GM18507 (cell line): ENCODE results near the gene HPS1.
"Not testable (repeated sequence)": the region's sequence is repeated elsewhere in the genome, so short reads cannot be mapped to it uniquely, and the experiment has no call there.

ENCODE experiments used
- DNase-seq: peaks from one replicate; pipeline ENCODE4 v3.0.0; 2011; ENCODE audit warnings: low read depth; ENCODE audit not compliant: insufficient read length; ENCODE audit errors: extremely low spot score
- FAIRE-seq: peaks from 2 replicates; lab custom pipeline; 2011; peaks lifted over from hg19 to GRCh38; lab: Jason Lieb, UNC

Gene HPS1

GRCh38 chr10:98399784-98400183 is 47.0 kb downstream of the HPS1 start:
- DNase-seq, result no peak
- FAIRE-seq, result no peak

GRCh38 chr10:98397089-98397600 is 49.6 kb downstream of the HPS1 start:
- no peak for DNase-seq

GRCh38 chr10:98396096-98397063 is 50.4 kb downstream of the HPS1 start:
- FAIRE-seq (no peak), DNase-seq (no peak)

More at GRCh38 chr10:98397089-98397600, 49.6 kb downstream of the HPS1 start:
- FAIRE-seq, result no peak

GRCh38 chr10:98394851-98395440 is 51.8 kb downstream of the HPS1 start:
- DNase-seq (no peak), FAIRE-seq (no peak)

- peak; percentile 88 for FAIRE-seq
- DNase-seq, result no peak
Observed at GRCh38 chr10:98391578-98391991, 55.1 kb downstream of the HPS1 start.

GRCh38 chr10:98391065-98391464 is 55.7 kb downstream of the HPS1 start:
- DNase-seq, result peak; percentile 37
- FAIRE-seq, result no peak

- DNase-seq (no peak), FAIRE-seq (no peak)
Observed at GRCh38 chr10:98390406-98390805, 56.3 kb downstream of the HPS1 start.

GRCh38 chr10:98389398-98389797 is 57.3 kb downstream of the HPS1 start:
- FAIRE-seq (no peak), DNase-seq (no peak)

GRCh38 chr10:98388101-98388655 is 58.6 kb downstream of the HPS1 start:
- no peak for FAIRE-seq
- no peak for DNase-seq

- DNase-seq, result no peak
- no peak for FAIRE-seq
Observed at GRCh38 chr10:98384531-98385133, 62.1 kb downstream of the HPS1 start.

- FAIRE-seq, result no peak
Observed at GRCh38 chr10:98383869-98384268, 62.9 kb downstream of the HPS1 start.

GRCh38 chr10:98383134-98383667 is 63.5 kb downstream of the HPS1 start:
- not testable (repeated sequence) for FAIRE-seq, DNase-seq

More at GRCh38 chr10:98383869-98384268, 62.9 kb downstream of the HPS1 start:
- no peak for DNase-seq

- FAIRE-seq, result no peak
- DNase-seq, result no peak
Observed at GRCh38 chr10:98382691-98383101, 64.0 kb downstream of the HPS1 start.

- FAIRE-seq, result no peak
Observed at GRCh38 chr10:98380493-98381339, 66.0 kb downstream of the HPS1 start.

GRCh38 chr10:98378722-98379121 is 68.0 kb downstream of the HPS1 start:
- FAIRE-seq (no peak), DNase-seq (no peak)

More at GRCh38 chr10:98380493-98381339, 66.0 kb downstream of the HPS1 start:
- no peak for DNase-seq

- FAIRE-seq (no peak), DNase-seq (no peak)
Observed at GRCh38 chr10:98377536-98377935, 69.2 kb downstream of the HPS1 start.

GRCh38 chr10:98377001-98377400 is 69.7 kb downstream of the HPS1 start:
- no peak for FAIRE-seq
- no peak for DNase-seq

GRCh38 chr10:98376485-98376884 is 70.2 kb downstream of the HPS1 start:
- FAIRE-seq, result no peak
- no peak for DNase-seq
